Loucy (cell line): Measurements from ENCODE around the gene CDC20B.

Source experiments
- H2AFZ ChIP-seq: fragments of 200-600 bp; sonication (generic); 2 replicates; pipeline ENCODE4 v1.6.0; 2016; ENCODE audit warnings: antibody characterized with exemption, mild to moderate bottlenecking, low read length, moderate library complexity
- H3F3A ChIP-seq: fragments of 200-600 bp; 2 replicates; pipeline ENCODE4 v1.6.0; 2016; ENCODE audit warnings: antibody characterized with exemption, low read depth, mild to moderate bottlenecking
- H3K27me3 ChIP-seq: fragments of 200-600 bp; sonication (generic); 2 replicates; pipeline ENCODE4 v1.6.1; 2014; ENCODE audit warnings: low read length, mild to moderate bottlenecking; ENCODE audit not compliant: insufficient read depth, poor library complexity, severe bottlenecking
- H3K36me3 ChIP-seq: fragments of 200-600 bp; sonication (generic); 2 replicates; pipeline ENCODE4 v1.6.1; 2016; ENCODE audit warnings: low read length; ENCODE audit not compliant: insufficient read depth
- H3K4me1 ChIP-seq: fragments of 200-600 bp; sonication (generic); 2 replicates; pipeline ENCODE4 v1.5.1; 2014; ENCODE audit warnings: low read length, mild to moderate bottlenecking; ENCODE audit not compliant: insufficient read depth, poor library complexity, severe bottlenecking
- H3K4me2 ChIP-seq: fragments of 200-600 bp; sonication (generic); 2 replicates; pipeline ENCODE4 v1.6.0; 2014; ENCODE audit warnings: antibody characterized with exemption, low read length, low read depth, mild to moderate bottlenecking; ENCODE audit not compliant: poor library complexity, severe bottlenecking
- H3K4me3 ChIP-seq: fragments of 200-600 bp; sonication (generic); 2 replicates; pipeline ENCODE4 v1.5.1; 2014; ENCODE audit warnings: low read length, mild to moderate bottlenecking, mixed read lengths; ENCODE audit not compliant: poor library complexity, severe bottlenecking
- H3K79me2 ChIP-seq: fragments of 200-600 bp; sonication (generic); 2 replicates; pipeline ENCODE4 v1.6.1; 2014; ENCODE audit warnings: low read length; ENCODE audit not compliant: insufficient read depth
- H3K9ac ChIP-seq: fragments of 200-600 bp; sonication (generic); 2 replicates; pipeline ENCODE4 v1.6.0; 2014; ENCODE audit warnings: mild to moderate bottlenecking, low read depth, low read length, moderate library complexity; ENCODE audit not compliant: poor library complexity, severe bottlenecking
- H3K9me2 ChIP-seq: fragments of 200-600 bp; sonication (generic); replicated peaks from 2 replicates; pipeline ENCODE4 v1.6.1; 2016; ENCODE audit warnings: low read depth, low read length, mixed read lengths
- H3K9me3 ChIP-seq: fragments of 200-600 bp; sonication (generic); 2 replicates; pipeline ENCODE4 v1.6.1; 2014; ENCODE audit warnings: mild to moderate bottlenecking, antibody characterized with exemption, low read length, low read depth; ENCODE audit not compliant: insufficient read depth
- H4K20me1 ChIP-seq: fragments of 200-600 bp; sonication (generic); 2 replicates; pipeline ENCODE4 v1.6.0; 2014; ENCODE audit warnings: antibody characterized with exemption, low read length, mild to moderate bottlenecking; ENCODE audit not compliant: insufficient read depth, poor library complexity, severe bottlenecking
- CTCF ChIP-seq: fragments of 200-600 bp; sonication (generic); conservative IDR thresholded peaks from 2 replicates; pipeline ENCODE4 v1.5.1; 2014; ENCODE audit warnings: mild to moderate bottlenecking, antibody characterized with exemption, low read length
- EZH2phosphoT487 ChIP-seq: fragments of 200-600 bp; IDR thresholded peaks from 2 replicates; pipeline ENCODE4 v1.6.1; 2018; ENCODE audit warnings: antibody characterized with exemption, mild to moderate bottlenecking, moderate library complexity, borderline replicate concordance

Gene CDC20B

GRCh38 chr5:55160493-55161209 is 12.3 kb downstream of the CDC20B start:
- no peaks in the 10 kb centered on the region for H3K9me2 ChIP-seq
- H3K4me3 ChIP-seq = no peak overlapping the region
- no peaks in the 10 kb centered on the region for H3K27me3 ChIP-seq
- H3K79me2 ChIP-seq = no peaks in the 10 kb centered on the region
- H3K4me2 ChIP-seq = no peak overlapping the region
- H3F3A ChIP-seq = no peaks in the 10 kb centered on the region
- H3K36me3 ChIP-seq = no peaks in the 10 kb centered on the region
- H2AFZ ChIP-seq = no peak overlapping the region
- H3K9ac ChIP-seq = no peak overlapping the region
- no peaks in the 10 kb centered on the region for H3K4me1 ChIP-seq
- TF ChIP-seq CTCF = no peak
- no peak for TF ChIP-seq EZH2phosphoT487
- H4K20me1 ChIP-seq = no peaks in the 10 kb centered on the region
- H3K9me3 ChIP-seq = no peaks in the 10 kb centered on the region

- Histone ChIP-seq H3K36me3 (no peaks in the 10 kb centered on the region), H4K20me1 (no peaks in the 10 kb centered on the region), H3K4me1 (no peaks in the 10 kb centered on the region), H3K9me3 (no peaks in the 10 kb centered on the region), H3K4me2 (no peak within 1 kb of the TSS), H3K4me3 (no peak within 1 kb of the TSS), H3F3A (no peaks in the 10 kb centered on the region), H2AFZ (peak within 1 kb of the TSS; percentile 62), H3K9ac (no peak within 1 kb of the TSS), H3K9me2 (no peaks in the 10 kb centered on the region), H3K79me2 (no peaks in the 10 kb centered on the region), H3K27me3 (no peaks in the 10 kb centered on the region)
- TF ChIP-seq CTCF = peak; percentile 81
- no peak for TF ChIP-seq EZH2phosphoT487
These were observed 13.0 kb downstream of the CDC20B start, which contains the start of gene GPX8 for GRCh38 chr5:55159763-55160492. TSS of gene GPX8 (plus strand) at chr5:55160171. CDS start at chr5:55160193, 22 bp downstream.

GRCh38 chr5:55154873-55155272 is 18.1 kb downstream of the CDC20B start:
- no peaks in the 10 kb centered on the region for H4K20me1 ChIP-seq
- no peaks in the 10 kb centered on the region for H3F3A ChIP-seq
- no peaks in the 10 kb centered on the region for H3K79me2 ChIP-seq
- H3K36me3 ChIP-seq = no peaks in the 10 kb centered on the region
- H3K27me3 ChIP-seq = no peaks in the 10 kb centered on the region
- H3K9me3 ChIP-seq = no peaks in the 10 kb centered on the region
- no peak overlapping the region for H2AFZ ChIP-seq
- no peak overlapping the region for H3K9ac ChIP-seq
- no peak for TF ChIP-seq CTCF
- no peak for TF ChIP-seq EZH2phosphoT487
- H3K4me1 ChIP-seq = no peaks in the 10 kb centered on the region
- H3K4me2 ChIP-seq = no peak overlapping the region
- no peak overlapping the region for H3K4me3 ChIP-seq
- no peaks in the 10 kb centered on the region for H3K9me2 ChIP-seq
